Activated CD4-positive, alpha-beta T cell treated with anti-CD3 and anti-CD28 coated beads for 36 hours (primary cell): ENCODE data around the gene MAP3K19. TPM values are rescaled to one million over a fixed set of nuclear protein-coding genes. Genes with fewer than 3 reads are reported as not detected.

Experiments used
- total RNA-seq, 2 experiments: library from RNA; stranded (reverse); gene quantifications; one replicate each; pipeline ENCODE4 v1.2.3, GENCODE V29; 2021

MAP3K19 gene
- total RNA-seq, 2 experiments from 2014 or later: not detected

Other genes with a start within 250 kb of the MAP3K19 start
- not detected for gene ACMSD, start 208.8 kb downstream of the MAP3K19 start, total RNA-seq
- 10 to 100 TPM; 29.3 to 36.6 TPM for gene CCNT2, start 128.6 kb downstream of the MAP3K19 start, total RNA-seq
- gene RAB3GAP1, start 4.8 kb upstream of the MAP3K19 start, total RNA-seq: 10 to 100 TPM; 34.5 to 39.8 TPM